Activated T-cell treated with anti-CD3 and anti-CD28 coated beads, Interleukin-2, amount 50 U/mL, for 72 hours (primary cell): ENCODE results near the gene HOMER2. TPM values are rescaled to one million over a fixed set of nuclear protein-coding genes. Genes with fewer than 3 reads are reported as not detected.

Experiments
- total RNA-seq, 2 donors: library from RNA; stranded (reverse); gene quantifications; one replicate each; pipeline ENCODE4 v1.2.3, GENCODE V29; 2022

HOMER2 gene
- total RNA-seq, 2 donors from 2014 or later = 9.6 to 10.9 TPM

Other genes starting within 250 kb of the HOMER2 start
- gene AP3B2, start 242.8 kb downstream of the HOMER2 start, total RNA-seq = 1 to 10 TPM; 1.7 to 7.5 TPM
- gene FSD2, start 146.7 kb downstream of the HOMER2 start, total RNA-seq = not detected
- 1 to 10 TPM; 5.9 to 8.2 TPM for gene WHAMM, start 143.1 kb downstream of the HOMER2 start, total RNA-seq
- gene RAMAC, start 33.5 kb upstream of the HOMER2 start, total RNA-seq = 10 to 100 TPM; 14.0 to 16.0 TPM
- 10 to 100 TPM; 31.5 to 40.8 TPM for gene C15orf40, start 58.9 kb upstream of the HOMER2 start, total RNA-seq
- gene BTBD1, start 114.5 kb upstream of the HOMER2 start, total RNA-seq = 10 to 100 TPM; 65.0 to 65.7 TPM
- gene TM6SF1, start 154.9 kb upstream of the HOMER2 start, total RNA-seq = 10 to 100 TPM; 25.1 to 31.8 TPM